ENCODE measurements around the gene CYB561D2.

CYB561D2 gene

DNA sequence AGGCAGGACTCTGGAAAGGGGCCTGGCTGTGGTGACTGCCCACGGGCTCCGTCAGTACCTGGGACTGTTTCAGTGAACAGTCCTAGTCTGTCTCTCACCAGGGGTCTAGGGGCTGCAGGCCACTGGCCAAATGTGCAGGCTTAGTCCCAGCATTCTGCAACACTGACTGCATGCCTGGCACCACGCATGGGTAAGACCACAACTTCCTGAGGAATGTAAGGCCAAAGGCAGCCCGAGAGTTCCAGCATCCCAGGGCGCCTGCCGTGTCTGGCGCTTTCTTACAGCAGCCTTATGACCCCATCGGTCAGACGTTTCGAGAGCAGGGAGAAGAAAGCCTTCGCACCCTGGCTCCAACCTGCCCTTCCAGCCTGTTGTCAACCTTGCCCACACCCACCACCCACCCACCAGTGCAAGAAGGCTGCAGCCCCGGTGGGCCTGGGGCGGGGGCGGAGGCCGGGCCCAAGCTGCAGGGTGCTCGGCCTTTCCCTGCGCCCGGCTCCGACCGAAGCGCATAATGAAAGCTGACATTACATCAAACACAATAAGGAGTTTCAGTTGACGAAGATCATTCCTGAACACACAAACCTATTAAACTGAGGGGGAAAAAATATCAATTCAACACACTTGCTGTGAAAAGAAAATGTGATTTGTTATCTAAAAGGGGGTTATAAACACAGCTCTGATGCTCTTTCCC, 38.2 kb downstream of the CYB561D2 start:
- H3K36me3 ChIP-seq (ENCODE audit: insufficient read depth, low read length), result no peaks in the 10 kb centered on the region
- no peaks in the 10 kb centered on the region for H3K27me3 ChIP-seq (ENCODE audit: control insufficient read depth in 1 of 2, insufficient read depth in 2 of 2, low read length in 2 of 2)
- H3K4me3 ChIP-seq (ENCODE audit: low read depth in 1 of 2, low read length in 2 of 2), result no peak overlapping the region
- no peak overlapping the region for H3K27ac ChIP-seq (ENCODE audit: low read depth, low read length)
- H3K9ac ChIP-seq (ENCODE audit: low read length), result no peak overlapping the region
- no peaks in the 10 kb centered on the region for H3K4me1 ChIP-seq (ENCODE audit: insufficient read depth, low read length)
- no peaks in the 10 kb centered on the region for H3K9me3 ChIP-seq (ENCODE audit: low read length)

DNA sequence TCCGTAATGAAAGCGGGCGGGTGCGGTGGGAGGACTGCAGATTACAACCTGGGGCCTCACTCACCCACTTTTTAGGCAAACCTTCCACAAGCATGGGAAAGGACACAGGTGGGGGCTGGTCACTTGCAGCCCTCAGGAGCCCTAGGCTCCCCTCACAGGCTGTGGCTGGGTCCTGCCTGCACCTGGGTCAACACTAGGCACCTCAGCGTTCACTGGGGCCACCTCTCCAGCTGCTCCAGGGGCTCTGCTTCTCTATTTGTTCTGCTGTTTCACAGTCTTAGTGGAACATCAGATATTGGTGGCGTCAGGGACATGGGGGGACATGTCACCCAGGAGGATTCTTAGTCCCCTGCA, 38.7 kb downstream of the CYB561D2 start:
- H3K27ac ChIP-seq (ENCODE audit: low read depth, low read length), result no peak overlapping the region
- no peaks in the 10 kb centered on the region for H3K27me3 ChIP-seq (ENCODE audit: control insufficient read depth in 1 of 2, insufficient read depth in 2 of 2, low read length in 2 of 2)
- H3K36me3 ChIP-seq (ENCODE audit: insufficient read depth, low read length), result no peaks in the 10 kb centered on the region
- H3K9ac ChIP-seq (ENCODE audit: low read length), result no peak overlapping the region
- H3K4me3 ChIP-seq (ENCODE audit: low read depth in 1 of 2, low read length in 2 of 2), result no peak overlapping the region
- H3K9me3 ChIP-seq (ENCODE audit: low read length), result no peaks in the 10 kb centered on the region
- no peaks in the 10 kb centered on the region for H3K4me1 ChIP-seq (ENCODE audit: insufficient read depth, low read length)

DNA sequence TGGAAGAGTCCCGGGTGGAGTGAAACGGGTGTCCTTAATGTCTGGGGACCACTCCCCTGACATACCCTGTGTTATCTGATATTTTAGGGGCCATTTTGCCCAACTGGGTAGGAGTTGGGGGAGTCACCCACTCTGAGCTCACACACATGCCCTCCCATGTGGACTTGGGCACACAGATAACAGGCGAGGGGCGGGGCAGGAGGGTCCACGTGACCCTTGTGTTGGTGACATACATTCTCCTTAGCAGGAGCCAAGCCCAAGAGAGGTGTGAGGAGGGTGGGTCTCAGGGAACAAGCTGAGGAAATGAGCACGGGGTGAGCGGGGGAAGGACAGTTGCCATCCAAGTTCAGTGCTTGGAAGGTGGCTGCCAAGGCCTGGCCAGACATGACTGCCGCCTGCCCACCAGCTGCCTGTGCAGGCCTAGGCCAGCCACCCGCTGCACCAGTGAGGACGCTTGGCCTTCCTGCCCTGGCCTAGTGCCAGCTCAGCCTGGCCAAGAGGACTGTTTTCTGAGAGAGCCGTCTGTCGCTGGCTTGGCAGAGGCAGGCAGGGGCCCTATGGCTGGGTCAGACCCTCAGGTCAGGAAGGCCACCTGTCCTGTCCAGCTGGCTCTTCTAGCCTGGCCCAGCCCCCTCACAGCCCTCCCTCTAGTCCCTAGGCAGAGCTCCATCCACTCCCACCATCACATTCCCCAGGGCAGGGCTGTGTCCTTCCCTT, 40.0 kb downstream of the CYB561D2 start:
- Histone ChIP-seq H3K4me1 (ENCODE audit: insufficient read depth, low read length) (no peaks in the 10 kb centered on the region), H3K27me3 (ENCODE audit: control insufficient read depth in 1 of 2, insufficient read depth in 2 of 2, low read length in 2 of 2) (no peaks in the 10 kb centered on the region), H3K4me3 (ENCODE audit: low read depth in 1 of 2, low read length in 2 of 2) (no peak overlapping the region), H3K36me3 (ENCODE audit: insufficient read depth, low read length) (no peaks in the 10 kb centered on the region), H3K9ac (ENCODE audit: low read length) (no peak overlapping the region), H3K9me3 (ENCODE audit: low read length) (no peaks in the 10 kb centered on the region), H3K27ac (ENCODE audit: low read depth, low read length) (no peak overlapping the region)

DNA sequence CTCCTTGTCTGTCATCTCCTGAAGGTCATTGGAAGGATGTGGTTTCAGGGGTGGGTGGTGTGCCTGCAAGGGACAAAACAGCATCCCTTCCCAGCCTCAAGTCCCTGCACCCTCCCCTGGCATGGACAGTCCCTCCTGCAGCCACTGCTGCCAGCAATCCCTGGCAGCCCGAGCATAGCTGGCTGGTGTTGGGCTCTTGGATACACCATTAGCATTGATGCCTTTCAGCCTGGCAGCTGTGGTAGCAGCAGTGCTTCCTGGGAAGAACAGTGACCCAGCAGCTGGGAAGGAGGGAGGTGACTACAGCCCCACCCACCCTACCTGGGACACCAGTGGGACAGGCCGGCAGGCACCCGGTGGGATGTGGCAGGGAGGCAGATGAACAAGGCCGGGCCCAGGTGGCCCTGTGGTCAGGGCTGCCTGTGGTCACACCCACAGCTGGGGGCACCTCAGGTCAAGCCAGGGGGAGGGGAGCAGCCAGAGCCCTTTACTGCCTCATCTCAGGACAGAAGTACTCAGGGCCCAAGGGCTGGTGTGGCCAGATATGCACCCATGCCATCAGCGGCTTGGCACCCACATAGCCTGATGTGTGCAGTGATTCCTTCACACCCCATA, 41.5 kb downstream of the CYB561D2 start:
- Histone ChIP-seq H3K9ac (ENCODE audit: low read length) (no peak overlapping the region), H3K27ac (ENCODE audit: low read depth, low read length) (no peak overlapping the region)

DNA sequence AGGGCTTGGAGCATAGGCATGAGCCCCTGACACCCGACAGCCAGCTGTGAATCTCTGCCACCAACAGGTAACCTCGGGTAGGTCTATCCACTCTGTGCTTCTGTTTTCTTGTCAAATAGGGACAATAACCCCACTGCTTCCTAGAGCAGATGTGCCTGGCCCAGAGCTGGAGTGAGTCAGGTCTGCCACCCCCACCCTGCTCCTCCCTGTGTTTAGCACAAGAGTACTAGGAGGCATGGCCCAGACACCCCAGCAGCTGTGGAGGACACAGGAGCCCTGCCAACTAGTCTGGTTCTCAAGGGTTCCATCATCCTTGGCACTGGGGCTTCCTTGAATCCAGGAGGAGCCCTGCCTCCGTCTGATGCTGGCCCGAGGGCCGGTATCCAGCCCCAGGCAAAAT, 42.4 kb downstream of the CYB561D2 start:
- Histone ChIP-seq H3K36me3 (ENCODE audit: insufficient read depth, low read length) (no peaks in the 10 kb centered on the region), H3K4me3 (ENCODE audit: low read depth in 1 of 2, low read length in 2 of 2) (no peak overlapping the region), H3K27me3 (ENCODE audit: control insufficient read depth in 1 of 2, insufficient read depth in 2 of 2, low read length in 2 of 2) (no peaks in the 10 kb centered on the region), H3K4me1 (ENCODE audit: insufficient read depth, low read length) (no peaks in the 10 kb centered on the region), H3K27ac (ENCODE audit: low read depth, low read length) (no peak overlapping the region), H3K9ac (ENCODE audit: low read length) (no peak overlapping the region), H3K9me3 (ENCODE audit: low read length) (no peaks in the 10 kb centered on the region)

More for the DNA sequence above, 41.5 kb downstream of the CYB561D2 start:
- Histone ChIP-seq H3K36me3 (ENCODE audit: insufficient read depth, low read length) (no peaks in the 10 kb centered on the region), H3K4me3 (ENCODE audit: low read depth in 1 of 2, low read length in 2 of 2) (no peak overlapping the region), H3K4me1 (ENCODE audit: insufficient read depth, low read length) (no peaks in the 10 kb centered on the region), H3K27me3 (ENCODE audit: control insufficient read depth in 1 of 2, insufficient read depth in 2 of 2, low read length in 2 of 2) (no peaks in the 10 kb centered on the region), H3K9me3 (ENCODE audit: low read length) (no peaks in the 10 kb centered on the region)

DNA sequence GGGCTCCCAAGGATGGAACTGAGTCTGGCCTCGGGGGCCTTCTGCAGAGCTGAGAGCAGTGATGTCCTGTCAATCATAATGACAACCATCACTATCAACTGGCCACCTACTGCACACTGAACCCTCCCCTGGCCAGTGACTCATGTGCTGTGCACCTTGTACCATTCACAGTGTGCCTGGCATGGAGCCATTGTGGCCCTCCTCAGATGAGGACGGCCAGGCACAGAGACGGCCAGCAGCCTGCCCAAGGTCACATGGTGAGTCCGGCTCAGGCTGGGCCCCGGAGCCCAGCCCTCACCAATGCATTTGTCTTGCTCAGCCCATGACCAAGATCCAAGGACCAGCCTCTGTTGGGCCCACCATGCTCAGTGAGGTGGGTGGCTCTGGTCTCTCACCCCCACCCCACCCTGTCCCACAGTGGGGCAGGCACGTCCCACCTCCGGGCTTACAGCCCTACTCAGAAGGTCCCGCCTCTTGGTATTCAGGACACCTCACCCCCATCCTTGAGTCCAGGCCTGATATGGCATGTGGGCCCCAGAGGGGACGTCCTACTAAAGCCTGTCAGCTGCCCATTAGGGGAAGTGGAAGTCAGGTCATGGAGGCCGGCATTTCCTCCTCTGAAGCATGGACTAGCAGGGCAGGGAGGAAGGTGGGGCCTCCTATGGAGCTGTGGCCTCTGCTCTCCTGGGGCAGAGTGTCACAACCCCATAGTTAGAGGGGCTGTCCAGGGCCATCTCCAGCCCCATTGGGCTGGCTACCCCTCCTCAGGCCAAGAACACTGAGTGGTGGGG, 44.6 kb downstream of the CYB561D2 start:
- H3K36me3 ChIP-seq (ENCODE audit: insufficient read depth, low read length), result no peaks in the 10 kb centered on the region
- no peak overlapping the region for H3K27ac ChIP-seq (ENCODE audit: low read depth, low read length)
- no peak overlapping the region for H3K9ac ChIP-seq (ENCODE audit: low read length)
- no peaks in the 10 kb centered on the region for H3K4me1 ChIP-seq (ENCODE audit: insufficient read depth, low read length)
- H3K27me3 ChIP-seq (ENCODE audit: control insufficient read depth in 1 of 2, insufficient read depth in 2 of 2, low read length in 2 of 2), result no peaks in the 10 kb centered on the region
- no peak overlapping the region for H3K4me3 ChIP-seq (ENCODE audit: low read depth in 1 of 2, low read length in 2 of 2)
- H3K9me3 ChIP-seq (ENCODE audit: low read length), result no peaks in the 10 kb centered on the region

DNA sequence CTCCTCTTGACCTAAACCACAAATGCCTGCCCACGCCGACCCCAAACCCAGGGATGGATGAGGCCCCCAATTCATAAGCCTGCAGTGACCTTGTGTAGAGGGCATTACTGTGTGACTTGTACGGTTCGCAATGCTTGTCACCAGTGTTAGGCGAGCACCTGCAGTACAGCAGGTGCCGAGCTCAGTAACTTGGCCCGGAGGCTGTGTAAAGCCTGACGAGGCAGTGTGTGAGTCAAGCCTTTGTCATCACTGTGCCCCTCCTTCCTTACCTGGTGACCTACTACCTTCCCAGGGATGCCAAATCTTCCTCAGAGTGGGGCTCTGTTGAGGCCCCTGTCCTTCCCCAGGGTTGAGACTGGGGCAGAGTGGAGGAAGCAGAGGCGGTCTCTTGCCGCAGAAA, 45.8 kb downstream of the CYB561D2 start:
- Histone ChIP-seq H3K27ac (ENCODE audit: low read depth, low read length) (no peak overlapping the region), H3K4me3 (ENCODE audit: low read depth in 1 of 2, low read length in 2 of 2) (no peak overlapping the region), H3K27me3 (ENCODE audit: control insufficient read depth in 1 of 2, insufficient read depth in 2 of 2, low read length in 2 of 2) (no peaks in the 10 kb centered on the region), H3K9ac (ENCODE audit: low read length) (no peak overlapping the region), H3K4me1 (ENCODE audit: insufficient read depth, low read length) (no peaks in the 10 kb centered on the region), H3K9me3 (ENCODE audit: low read length) (no peaks in the 10 kb centered on the region), H3K36me3 (ENCODE audit: insufficient read depth, low read length) (no peaks in the 10 kb centered on the region)

DNA sequence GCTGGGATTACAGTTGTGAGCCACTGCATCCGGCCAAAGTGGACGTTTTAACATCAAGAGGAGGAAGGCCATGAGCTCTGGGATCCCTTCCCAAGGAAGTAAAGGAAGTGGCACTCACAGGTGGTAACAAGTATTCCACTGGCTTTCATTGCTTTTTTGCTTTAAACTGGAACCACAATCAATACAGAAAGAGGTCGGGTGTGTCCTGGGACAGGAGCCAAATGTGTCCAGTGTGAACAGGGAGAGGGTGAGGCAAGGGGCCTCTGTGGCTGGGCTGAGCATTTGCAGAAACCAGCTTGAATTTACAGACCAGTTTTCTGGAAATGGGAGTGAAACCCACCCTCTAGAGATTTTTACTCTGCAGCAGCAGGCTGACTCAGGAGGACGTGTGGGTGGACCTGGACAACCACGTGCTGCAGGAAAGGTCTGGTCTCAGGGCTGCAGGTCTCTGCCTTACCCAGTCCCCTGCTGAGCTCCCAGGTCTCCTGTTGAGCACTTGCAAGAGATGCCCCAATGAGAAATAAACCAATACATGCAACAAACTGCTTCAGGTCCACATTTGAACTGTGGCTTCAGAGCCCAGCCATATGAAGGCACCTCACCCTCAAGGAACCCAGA, 51.4 kb downstream of the CYB561D2 start:
- no peaks in the 10 kb centered on the region for H3K4me1 ChIP-seq (ENCODE audit: insufficient read depth, low read length)
- no peaks in the 10 kb centered on the region for H3K36me3 ChIP-seq (ENCODE audit: insufficient read depth, low read length)
- no peaks in the 10 kb centered on the region for H3K9me3 ChIP-seq (ENCODE audit: low read length)
- H3K27me3 ChIP-seq (ENCODE audit: control insufficient read depth in 1 of 2, insufficient read depth in 2 of 2, low read length in 2 of 2), result no peaks in the 10 kb centered on the region
- H3K4me3 ChIP-seq (ENCODE audit: low read depth in 1 of 2, low read length in 2 of 2), result no peak overlapping the region
- H3K27ac ChIP-seq (ENCODE audit: low read depth, low read length), result no peak overlapping the region
- H3K9ac ChIP-seq (ENCODE audit: low read length), result no peak overlapping the region
